ENCODE data around the gene PRPF40B. TPM values are rescaled to one million over a fixed set of nuclear protein-coding genes. Genes with fewer than 3 reads are reported as not detected.

The PRPF40B gene
- total and polyA plus RNA-seq, 9 of the 15 experiments (the other 6 are each of a cell fraction or from before 2014, with no cell fraction given): 0.55 to 10.6 (median 4.8) TPM

DNA sequence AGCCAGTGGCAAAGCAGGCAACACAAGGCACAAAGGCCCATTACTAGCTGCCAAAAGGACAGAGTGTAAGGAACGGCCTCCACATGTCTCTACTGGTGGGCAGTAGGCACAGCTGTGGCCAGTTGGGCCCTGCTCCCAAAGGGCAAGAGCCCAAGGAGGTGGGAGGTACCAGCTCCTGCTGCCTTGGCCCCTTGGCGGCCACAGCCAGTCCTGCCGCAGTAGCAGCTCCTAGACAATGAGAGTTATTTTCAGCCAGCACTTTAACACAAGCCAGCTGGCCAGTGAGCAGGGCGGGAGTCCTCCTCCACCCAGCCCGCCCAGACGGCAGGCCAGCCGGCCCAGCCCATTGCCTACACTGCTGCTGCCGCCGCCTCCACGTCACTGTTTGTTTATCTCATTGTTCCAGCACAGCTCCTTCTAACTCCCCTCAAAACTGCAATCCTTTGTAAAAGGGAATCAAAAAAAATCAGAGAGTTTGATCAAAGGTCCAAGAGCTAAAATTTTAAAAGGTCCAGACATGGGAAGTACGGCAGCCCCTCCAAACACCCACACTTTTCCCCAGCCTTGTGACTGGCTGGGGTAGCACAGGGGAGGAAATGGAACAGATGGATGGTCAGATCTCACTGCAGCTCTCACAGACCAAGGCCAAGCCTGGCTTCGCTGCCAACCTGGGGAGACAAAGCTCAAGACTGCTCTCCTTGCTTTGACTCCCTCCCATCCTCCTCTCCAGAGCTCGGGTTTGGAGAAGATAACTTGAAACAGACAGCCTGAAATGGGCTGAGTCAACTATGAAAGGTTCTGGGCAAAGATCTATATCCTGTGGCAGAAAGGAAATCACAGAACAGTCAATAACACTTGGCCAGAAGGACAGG, 50.3 kb downstream of the PRPF40B start (continued):
- TF ChIP-seq GABPA (tag; conservative IDR thresholded peaks at IDR 0.05; ENCODE audit: low read depth) (peak; percentile 36; the same call in 1 of the 2 replicates), ZNF717 (CRISPR knock-in tag; IDR thresholded peaks at IDR 0.05) (no peak), TAL1 (IDR thresholded peaks at IDR 0.05) (peak; percentile 29; the same call in 1 of the 2 replicates), PTBP1 (IDR thresholded peaks at IDR 0.05; ENCODE audit: low read depth, low read length) (no peak), ID3 (CRISPR knock-in tag; IDR thresholded peaks at IDR 0.05) (no peak), ID3 (tag; IDR thresholded peaks at IDR 0.05) (no peak), HMGXB4 (CRISPR knock-in tag; IDR thresholded peaks at IDR 0.05) (no peak), EP400 (IDR thresholded peaks at IDR 0.05) (peak; percentile 35; the same call in 1 of the 2 replicates), TBL1XR1 (IDR thresholded peaks at IDR 0.05; ENCODE audit: low read length in 2 of 2) (peak in 1 of 2 experiments; percentile 59; a peak in 2 of 4 replicates), ZNF609 (CRISPR knock-in tag; IDR thresholded peaks at IDR 0.05; ENCODE audit: borderline replicate concordance) (no peak), NFYB (IDR thresholded peaks at IDR 0.05; ENCODE audit: extremely low read depth, insufficient read length) (no peak), TAF7 (tag; IDR thresholded peaks at IDR 0.05) (no peak), ZNF589 (CRISPR knock-in tag; IDR thresholded peaks at IDR 0.05; ENCODE audit: low read depth) (peak; percentile 80), ZBTB2 (IDR thresholded peaks at IDR 0.05) (no peak), CREBBP (IDR thresholded peaks at IDR 0.05; ENCODE audit: low read depth, low read length) (no peak), ZFP36 (IDR thresholded peaks at IDR 0.05; ENCODE audit: low read depth, low read length, partially characterized antibody) (peak; percentile 19)
- TF ChIP-seq, protein P1, sequence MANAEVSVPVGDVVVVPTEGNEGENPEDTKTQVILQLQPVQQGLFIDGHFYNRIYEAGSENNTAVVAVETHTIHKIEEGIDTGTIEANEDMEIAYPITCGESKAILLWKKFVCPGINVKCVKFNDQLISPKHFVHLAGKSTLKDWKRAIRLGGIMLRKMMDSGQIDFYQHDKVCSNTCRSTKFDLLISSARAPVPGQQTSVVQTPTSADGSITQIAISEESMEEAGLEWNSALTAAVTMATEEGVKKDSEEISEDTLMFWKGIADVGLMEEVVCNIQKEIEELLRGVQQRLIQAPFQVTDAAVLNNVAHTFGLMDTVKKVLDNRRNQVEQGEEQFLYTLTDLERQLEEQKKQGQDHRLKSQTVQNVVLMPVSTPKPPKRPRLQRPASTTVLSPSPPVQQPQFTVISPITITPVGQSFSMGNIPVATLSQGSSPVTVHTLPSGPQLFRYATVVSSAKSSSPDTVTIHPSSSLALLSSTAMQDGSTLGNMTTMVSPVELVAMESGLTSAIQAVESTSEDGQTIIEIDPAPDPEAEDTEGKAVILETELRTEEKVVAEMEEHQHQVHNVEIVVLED (CRISPR knock-in tag; IDR thresholded peaks at IDR 0.05): no peak

All from K562 (cell line).